Measurements from ENCODE around the gene CX3CR1.

CX3CR1 gene

GRCh38 chr3:39213613-39214012, 66.2 kb downstream of the CX3CR1 start:
- DNase-seq (no peak), ATAC-seq (replicated peaks) (no peak)
- Mint-ChIP-seq H3K27ac (no peak overlapping the region), H3K27me3 (peaks cover 0 to 4% of the 10 kb centered on the region in 2 donors), H3K9me3 (no peaks in the 10 kb centered on the region), H3K4me1 (peaks cover 37 to 66% of the 10 kb centered on the region in 2 donors), H3K36me3 (no peaks in the 10 kb centered on the region), H3K4me3 (no peak overlapping the region)
